Esophagus squamous epithelium (tissue), 4 donors: Measurements from ENCODE around the gene SHANK3.

Experiments
- CTCF ChIP-seq, 6 experiments: fragments of 450-650 bp in 4 of 6; fragments of 200-600 bp in 2 of 6; sonication (generic) in 2 of 6; IDR thresholded peaks; one replicate each; pipeline ENCODE4 v1.5.1; 2016 to 2019; ENCODE audit warnings: antibody characterized with exemption in 6 of 6, mild to moderate bottlenecking in 4 of 6, moderate library complexity in 4 of 6
- POLR2A ChIP-seq, 4 donors: fragments of 450-650 bp; IDR thresholded peaks; one replicate each; pipeline ENCODE4 v1.6.1; 2017; ENCODE audit warnings: antibody characterized with exemption in 4 of 4, mild to moderate bottlenecking in 4 of 4, moderate library complexity in 3 of 4

GRCh38 chr22:50660306-50660705 lies 12.3 kb upstream of the SHANK3 start:
- TF ChIP-seq CTCF (IDR thresholded peaks at IDR 0.05) (no peak), POLR2A (IDR thresholded peaks at IDR 0.05) (no peak)
